Duodenal mucosa (tissue), 2 donors: Measurements from ENCODE around the gene USB1.
"Not testable (repeated sequence)": the region's sequence is repeated elsewhere in the genome, so short reads cannot be mapped to it uniquely, and the experiment has no call there.

Experiments used
- H3K27ac ChIP-seq: one replicate; pipeline ENCODE4 v1.7.0; 2013; ENCODE audit warnings: low read depth, low read length
- H3K27me3 ChIP-seq, 2 donors: one replicate each; pipeline ENCODE4 v1.7.0; 2013; ENCODE audit warnings: low read length in 2 of 2, control low read depth in 1 of 2; ENCODE audit not compliant: insufficient read depth in 2 of 2, control insufficient read depth in 1 of 2
- H3K36me3 ChIP-seq, 2 donors: one replicate each; pipeline ENCODE4 v1.7.0; 2013; ENCODE audit warnings: low read length in 2 of 2, control low read depth in 1 of 2; ENCODE audit not compliant: insufficient read depth in 2 of 2, control insufficient read depth in 1 of 2
- H3K4me1 ChIP-seq, 2 donors: one replicate each; pipeline ENCODE4 v1.7.0; 2013; ENCODE audit warnings: low read length in 2 of 2, control low read depth in 1 of 2; ENCODE audit not compliant: insufficient read depth in 2 of 2, control insufficient read depth in 1 of 2
- H3K4me3 ChIP-seq, 2 donors: one replicate each; pipeline ENCODE4 v1.7.0; 2013; ENCODE audit warnings: low read length in 2 of 2, low read depth in 1 of 2
- H3K9ac ChIP-seq, 2 donors: one replicate each; pipeline ENCODE4 v1.7.0; 2013; ENCODE audit warnings: low read length in 2 of 2, low read depth in 1 of 2
- H3K9me3 ChIP-seq, 2 donors: one replicate each; pipeline ENCODE4 v1.7.0; 2013; ENCODE audit warnings: low read length in 2 of 2, control low read depth in 1 of 2; ENCODE audit not compliant: control insufficient read depth in 1 of 2

USB1 gene

DNA sequence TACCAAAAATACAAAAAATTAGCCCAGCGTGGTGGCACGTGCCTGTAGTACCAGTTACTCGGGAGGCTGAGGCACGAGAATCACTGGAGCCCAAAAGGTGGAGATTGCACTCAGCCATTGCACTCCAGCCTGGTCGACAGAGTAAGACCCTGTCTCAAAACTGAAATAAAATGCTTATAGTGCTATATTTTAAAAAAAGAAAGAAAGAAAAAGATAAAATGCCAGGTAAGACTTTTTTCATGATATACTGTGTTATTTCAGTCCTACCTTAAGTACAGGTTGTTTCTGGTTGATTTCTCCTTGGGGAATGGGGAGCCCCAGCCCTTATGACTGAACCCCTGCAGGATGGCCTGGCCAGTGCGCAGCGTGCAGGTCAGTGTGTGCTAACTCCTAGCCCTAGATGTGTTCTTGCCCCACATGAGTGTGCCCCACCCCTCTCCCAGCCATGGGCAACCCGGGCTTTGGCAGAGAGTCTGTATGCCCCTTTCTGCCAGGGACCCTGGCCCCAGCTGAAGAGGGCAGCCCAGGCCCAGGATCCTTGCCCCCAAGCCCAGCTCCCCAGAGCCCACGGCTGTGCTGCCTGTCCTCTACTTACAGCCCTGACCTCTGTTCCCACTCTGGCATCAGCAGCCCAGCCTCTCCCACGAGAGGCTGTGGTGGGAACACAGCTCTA lies 31.6 kb upstream of the USB1 start:
- H3K36me3 ChIP-seq = no peaks in the 10 kb centered on the region
- no peak overlapping the region for H3K4me3 ChIP-seq
- no peaks in the 10 kb centered on the region for H3K27me3 ChIP-seq
- no peak overlapping the region for H3K27ac ChIP-seq
- no peaks in the 10 kb centered on the region for H3K9me3 ChIP-seq
- H3K9ac ChIP-seq = no peak overlapping the region
- H3K4me1 ChIP-seq = peaks cover 0 to 4% of the 10 kb centered on the region in 2 donors

GRCh38 chr16:57970319-57970718 lies 30.9 kb upstream of the USB1 start:
- Histone ChIP-seq H3K27me3 (no peaks in the 10 kb centered on the region), H3K4me3 (no peak overlapping the region), H3K27ac (no peak overlapping the region), H3K9me3 (no peaks in the 10 kb centered on the region), H3K9ac (no peak overlapping the region), H3K4me1 (peaks cover 0 to 4% of the 10 kb centered on the region in 2 donors), H3K36me3 (no peaks in the 10 kb centered on the region)

DNA sequence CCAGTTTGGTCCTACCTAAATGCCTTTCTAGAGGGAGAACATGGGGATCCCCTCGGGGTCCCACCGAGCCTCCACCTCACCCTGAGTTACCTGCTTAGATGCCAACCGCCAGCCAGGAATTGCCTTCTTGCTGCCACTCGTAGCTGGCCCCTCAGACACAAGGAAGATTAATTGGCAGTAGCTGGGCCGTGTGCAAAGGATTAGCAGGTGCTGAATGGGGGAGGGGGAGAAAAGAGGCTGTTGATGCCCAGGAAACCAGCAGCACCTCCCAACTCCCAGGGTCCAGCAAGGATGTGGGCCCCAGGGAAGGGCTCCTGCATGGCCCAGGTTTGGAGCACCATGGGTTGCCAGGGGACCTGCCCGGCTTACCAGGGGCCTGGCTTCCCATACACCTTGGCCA lies 30.2 kb upstream of the USB1 start, which contains the start of gene CNGB1:
CNGB1 (minus strand) TSS at position 159 of the 400 bp plus-strand sequence. CDS start 3,842 bp downstream, outside the sequence.
- no peak within 1 kb of the TSS for H3K27ac ChIP-seq
- peaks cover 0 to 2% of the 10 kb centered on the region in 2 donors for H3K4me1 ChIP-seq
- H3K36me3 ChIP-seq = no peaks in the 10 kb centered on the region
- no peaks in the 10 kb centered on the region for H3K9me3 ChIP-seq
- H3K9ac ChIP-seq = no peak within 1 kb of the TSS
- H3K4me3 ChIP-seq = no peak within 1 kb of the TSS
- H3K27me3 ChIP-seq = no peaks in the 10 kb centered on the region

GRCh38 chr16:57971848-57972247 lies 29.4 kb upstream of the USB1 start:
- no peaks in the 10 kb centered on the region for H3K27me3 ChIP-seq

GRCh38 chr16:57972306-57972705 lies 28.9 kb upstream of the USB1 start:
- H3K9ac ChIP-seq = no peak overlapping the region
- H3K4me1 ChIP-seq = no peaks in the 10 kb centered on the region
- no peak overlapping the region for H3K4me3 ChIP-seq
- H3K36me3 ChIP-seq = no peaks in the 10 kb centered on the region
- no peak overlapping the region for H3K27ac ChIP-seq
- no peaks in the 10 kb centered on the region for H3K27me3 ChIP-seq
- no peaks in the 10 kb centered on the region for H3K9me3 ChIP-seq

More at GRCh38 chr16:57971848-57972247, 29.4 kb upstream of the USB1 start:
- Histone ChIP-seq H3K9me3 (no peaks in the 10 kb centered on the region), H3K9ac (no peak overlapping the region), H3K36me3 (no peaks in the 10 kb centered on the region), H3K4me1 (no peaks in the 10 kb centered on the region), H3K27ac (no peak overlapping the region), H3K4me3 (no peak overlapping the region)

GRCh38 chr16:57976331-57976796 lies 24.8 kb upstream of the USB1 start:
- Histone ChIP-seq H3K27me3 (no peaks in the 10 kb centered on the region), H3K9ac (no peak overlapping the region), H3K27ac (no peak overlapping the region)

GRCh38 chr16:57977418-57978069 lies 23.7 kb upstream of the USB1 start:
- Histone ChIP-seq H3K36me3 (no peaks in the 10 kb centered on the region), H3K27me3 (peaks cover 0 to 5% of the 10 kb centered on the region in 2 donors), H3K4me1 (no peaks in the 10 kb centered on the region), H3K27ac (no peak overlapping the region), H3K9me3 (no peaks in the 10 kb centered on the region), H3K9ac (no peak overlapping the region), H3K4me3 (no peak overlapping the region)

More at GRCh38 chr16:57976331-57976796, 24.8 kb upstream of the USB1 start:
- no peak overlapping the region for H3K4me3 ChIP-seq
- H3K36me3 ChIP-seq = no peaks in the 10 kb centered on the region
- H3K9me3 ChIP-seq = no peaks in the 10 kb centered on the region
- H3K4me1 ChIP-seq = no peaks in the 10 kb centered on the region

DNA sequence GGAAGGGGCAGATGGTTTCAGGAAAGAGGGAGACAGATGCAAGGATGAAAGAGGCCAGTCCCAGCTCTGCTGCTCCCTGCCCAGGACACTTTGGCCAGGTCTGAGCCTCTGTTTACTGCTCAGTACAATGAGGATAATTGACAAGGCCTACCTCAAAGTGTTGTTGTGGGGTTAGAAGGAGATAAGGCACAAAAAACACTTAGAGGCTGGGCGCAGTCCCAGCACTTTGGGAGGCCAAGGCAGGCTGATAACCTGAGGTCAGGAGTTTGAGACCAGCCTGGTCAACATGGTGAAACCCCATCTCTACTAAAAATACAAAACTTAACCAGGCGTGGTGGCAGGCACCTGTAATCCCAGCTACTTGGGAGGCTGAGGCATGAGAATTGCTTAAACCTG lies 23.1 kb upstream of the USB1 start:
- not testable (repeated sequence) for H3K9me3 ChIP-seq, H3K9ac ChIP-seq, H3K27me3 ChIP-seq, H3K4me1 ChIP-seq, H3K36me3 ChIP-seq, H3K27ac ChIP-seq, H3K4me3 ChIP-seq

- Histone ChIP-seq H3K27me3 (peaks cover 1 to 5% of the 10 kb centered on the region in 2 donors), H3K9me3 (no peaks in the 10 kb centered on the region), H3K36me3 (no peaks in the 10 kb centered on the region), H3K27ac (no peak overlapping the region), H3K4me3 (no peak overlapping the region), H3K4me1 (peaks cover 0 to 1% of the 10 kb centered on the region in 2 donors), H3K9ac (no peak overlapping the region)
These were observed 22.1 kb upstream of the USB1 start for GRCh38 chr16:57979006-57979585.

- no peaks in the 10 kb centered on the region for H3K9me3 ChIP-seq
- peaks cover 0 to 10% of the 10 kb centered on the region in 2 donors for H3K4me1 ChIP-seq
- H3K27me3 ChIP-seq = peaks cover 8 to 17% of the 10 kb centered on the region in 2 donors
- no peak overlapping the region for H3K4me3 ChIP-seq
- no peak overlapping the region for H3K9ac ChIP-seq
- no peaks in the 10 kb centered on the region for H3K36me3 ChIP-seq
- no peak overlapping the region for H3K27ac ChIP-seq
These were observed 19.6 kb upstream of the USB1 start for GRCh38 chr16:57981636-57982035.
